HCT116 (cell line): Measurements from ENCODE around the gene TIMM10.

Experiments used
- CEBPB ChIP-seq: IDR thresholded peaks from 2 replicates; pipeline ENCODE4 v1.6.1; 2012; ENCODE audit warnings: low read depth
- FOSL1 ChIP-seq: IDR thresholded peaks from 2 replicates; pipeline ENCODE4 v1.6.1; 2012; ENCODE audit warnings: low read depth
- MAX ChIP-seq: IDR thresholded peaks from 2 replicates; pipeline ENCODE4 v1.6.1; 2012
- POLR2A ChIP-seq: IDR thresholded peaks from 2 replicates; pipeline ENCODE4 v1.7.0; 2011; ENCODE audit warnings: borderline replicate concordance; ENCODE audit not compliant: insufficient read depth, insufficient read length; ENCODE audit errors: extremely low read depth
- POLR2AphosphoS5 ChIP-seq: IDR thresholded peaks from 2 replicates; pipeline ENCODE4 v1.6.1; 2011; ENCODE audit warnings: mild to moderate bottlenecking, low read depth, low read length, moderate library complexity
- RAD21 ChIP-seq: IDR thresholded peaks from 2 replicates; pipeline ENCODE4 v1.6.1; 2012; ENCODE audit warnings: low read depth, mild to moderate bottlenecking
- SIN3A ChIP-seq: IDR thresholded peaks from 2 replicates; pipeline ENCODE4 v1.6.1; 2012; ENCODE audit warnings: low read depth
- SRF ChIP-seq: IDR thresholded peaks from 2 replicates; pipeline ENCODE4 v1.6.1; 2012; ENCODE audit warnings: low read depth
- ZBTB33 ChIP-seq: IDR thresholded peaks from 2 replicates; pipeline ENCODE4 v1.6.1; 2011; ENCODE audit warnings: mild to moderate bottlenecking, low read length, moderate library complexity; ENCODE audit not compliant: insufficient replicate concordance; ENCODE audit errors: extremely low read depth
- ZFX ChIP-seq: fragments of 450-650 bp; IDR thresholded peaks from 2 replicates; pipeline ENCODE4 v1.6.1; 2017
- TF ChIP-seq, protein P1 (sequence below), 3 experiments: fragments of 200-600 bp in 1 of 3; sonication (generic) in 1 of 3; IDR thresholded peaks in 2 of 3; conservative IDR thresholded peaks in 1 of 3; 2 replicates each; pipeline ENCODE4 v1.5.1; 2012 to 2017; ENCODE audit warnings: low read depth in 2 of 3, low read length in 2 of 3, antibody characterized with exemption in 1 of 3, borderline replicate concordance in 1 of 3, control low read depth in 1 of 3, mild to moderate bottlenecking in 1 of 3, mixed read lengths in 1 of 3, mixed run types in 1 of 3, moderate library complexity in 1 of 3; ENCODE audit not compliant: insufficient read depth in 1 of 3
- TF ChIP-seq, protein P2 (sequence below): IDR thresholded peaks from 2 replicates; pipeline ENCODE4 v1.6.1; 2012

- TF ChIP-seq, protein P1, sequence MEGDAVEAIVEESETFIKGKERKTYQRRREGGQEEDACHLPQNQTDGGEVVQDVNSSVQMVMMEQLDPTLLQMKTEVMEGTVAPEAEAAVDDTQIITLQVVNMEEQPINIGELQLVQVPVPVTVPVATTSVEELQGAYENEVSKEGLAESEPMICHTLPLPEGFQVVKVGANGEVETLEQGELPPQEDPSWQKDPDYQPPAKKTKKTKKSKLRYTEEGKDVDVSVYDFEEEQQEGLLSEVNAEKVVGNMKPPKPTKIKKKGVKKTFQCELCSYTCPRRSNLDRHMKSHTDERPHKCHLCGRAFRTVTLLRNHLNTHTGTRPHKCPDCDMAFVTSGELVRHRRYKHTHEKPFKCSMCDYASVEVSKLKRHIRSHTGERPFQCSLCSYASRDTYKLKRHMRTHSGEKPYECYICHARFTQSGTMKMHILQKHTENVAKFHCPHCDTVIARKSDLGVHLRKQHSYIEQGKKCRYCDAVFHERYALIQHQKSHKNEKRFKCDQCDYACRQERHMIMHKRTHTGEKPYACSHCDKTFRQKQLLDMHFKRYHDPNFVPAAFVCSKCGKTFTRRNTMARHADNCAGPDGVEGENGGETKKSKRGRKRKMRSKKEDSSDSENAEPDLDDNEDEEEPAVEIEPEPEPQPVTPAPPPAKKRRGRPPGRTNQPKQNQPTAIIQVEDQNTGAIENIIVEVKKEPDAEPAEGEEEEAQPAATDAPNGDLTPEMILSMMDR (IDR thresholded peaks at IDR 0.05 in 2 of 3, conservative IDR thresholded peaks at IDR 0.05 in 1 of 3; ENCODE audit: borderline replicate concordance in 1 of 3, insufficient read depth in 1 of 3, low read depth in 2 of 3, low read length in 2 of 3) = no peak
- TF ChIP-seq MAX (no peak), FOSL1 (no peak), ZBTB33 (no peak), POLR2AphosphoS5 (no peak), POLR2A (no peak), SIN3A (no peak), RAD21 (no peak), CEBPB (no peak), SRF (no peak), ZFX (no peak)
- TF ChIP-seq, protein P2, sequence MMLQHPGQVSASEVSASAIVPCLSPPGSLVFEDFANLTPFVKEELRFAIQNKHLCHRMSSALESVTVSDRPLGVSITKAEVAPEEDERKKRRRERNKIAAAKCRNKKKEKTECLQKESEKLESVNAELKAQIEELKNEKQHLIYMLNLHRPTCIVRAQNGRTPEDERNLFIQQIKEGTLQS = no peak
Measured at GRCh38 chr11:57513911-57514537, 16.5 kb downstream of the TIMM10 start.
